Right renal cortex interstitium (tissue), 3 donors: ENCODE results near the gene MRPL36. TPM values are rescaled to one million over a fixed set of nuclear protein-coding genes. Genes with fewer than 3 reads are reported as not detected.

Experiments
- DNase-seq, 3 donors: peaks; one replicate each; pipeline ENCODE4 v3.0.0-alpha.2; 2013; ENCODE audit warnings: low read depth in 3 of 3, low spot score in 2 of 3
- polyA plus RNA-seq, 3 donors: library from polyadenylated mRNA; unstranded; fragments of 120-200 nt; gene quantifications; one replicate each; pipeline ENCODE4 v1.2.1, GENCODE V29; 2013; ENCODE audit not compliant: insufficient read length in 3 of 3

MRPL36 gene
- polyA plus RNA-seq, 3 donors: 36.6 to 44.6 (median 42.1) TPM

GRCh38 chr5:1785062-1785461 lies 14.6 kb downstream of the MRPL36 start:
- no peak for DNase-seq

GRCh38 chr5:1784197-1785050 lies 15.2 kb downstream of the MRPL36 start:
- DNase-seq: no peak

- DNase-seq: no peak
Observed at GRCh38 chr5:1783216-1783554, 16.5 kb downstream of the MRPL36 start.

DNA sequence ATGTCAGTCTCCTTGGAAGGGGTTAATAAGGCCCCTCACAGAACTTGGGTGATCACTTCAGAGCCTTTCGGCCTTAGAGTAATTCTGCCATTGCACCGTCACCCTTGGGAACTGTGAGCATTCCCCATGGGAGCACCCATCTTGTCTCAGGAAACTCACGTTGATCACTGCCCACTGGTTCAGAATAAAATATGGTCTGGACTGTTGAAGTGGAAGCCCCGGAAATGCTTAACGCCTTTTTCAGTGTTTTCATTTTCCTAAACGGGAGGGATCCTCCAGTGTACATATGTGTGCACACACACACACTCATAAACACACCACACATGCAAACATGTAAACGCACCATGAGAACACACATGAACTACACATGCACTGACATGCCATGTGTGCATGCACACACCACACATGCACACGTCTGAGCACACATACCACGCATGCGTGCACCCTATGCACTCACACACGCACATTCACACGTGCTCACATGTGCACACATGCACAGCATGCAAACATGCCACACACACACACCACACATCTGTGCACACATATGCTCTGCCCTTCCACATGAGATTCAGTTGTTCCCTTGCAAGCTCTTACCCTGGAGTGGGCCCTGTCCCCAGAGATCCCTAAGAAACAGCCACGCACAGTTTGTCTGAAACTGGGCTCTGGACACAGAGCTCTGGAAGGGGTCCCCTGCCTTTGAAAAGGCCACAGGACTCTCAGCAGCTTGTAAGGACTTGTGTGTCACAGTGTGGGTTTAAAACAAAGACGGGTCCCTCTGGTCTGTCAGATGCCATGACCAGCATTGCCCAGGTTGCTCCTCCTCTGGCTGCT lies 17.0 kb downstream of the MRPL36 start:
- DNase-seq: no peak

DNA sequence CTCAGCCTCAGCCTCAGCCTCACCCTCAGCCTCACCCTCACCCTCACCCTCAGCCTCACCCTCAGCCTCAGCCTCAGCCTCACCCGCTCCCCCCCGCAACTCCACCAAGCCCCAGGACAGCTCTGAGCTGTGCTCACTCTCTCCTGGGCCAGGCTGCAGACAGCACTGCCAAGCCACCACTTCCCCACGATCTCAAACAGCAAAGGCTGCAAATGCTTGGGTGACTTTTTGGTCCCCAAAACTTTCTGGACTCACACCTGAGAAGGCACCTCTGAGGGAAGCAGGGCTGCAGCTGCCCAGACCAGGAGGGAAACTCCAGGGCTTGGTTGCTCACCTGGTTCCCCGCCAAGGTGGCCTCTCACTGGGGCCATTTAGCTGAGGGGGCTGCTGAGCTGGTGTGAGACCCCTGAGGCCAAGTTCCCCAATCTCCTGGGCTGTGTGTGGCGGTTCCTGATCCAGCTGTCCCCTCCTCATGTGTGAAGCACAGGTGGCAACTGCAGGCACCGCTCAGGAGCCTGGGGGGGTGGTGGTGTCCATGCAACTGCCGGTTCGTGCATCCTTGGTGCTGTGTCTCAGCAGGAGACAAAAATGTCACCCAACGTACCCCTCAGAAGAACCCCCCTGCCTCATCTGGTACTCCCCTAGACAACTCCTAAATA lies 17.8 kb downstream of the MRPL36 start:
- no peak for DNase-seq

DNA sequence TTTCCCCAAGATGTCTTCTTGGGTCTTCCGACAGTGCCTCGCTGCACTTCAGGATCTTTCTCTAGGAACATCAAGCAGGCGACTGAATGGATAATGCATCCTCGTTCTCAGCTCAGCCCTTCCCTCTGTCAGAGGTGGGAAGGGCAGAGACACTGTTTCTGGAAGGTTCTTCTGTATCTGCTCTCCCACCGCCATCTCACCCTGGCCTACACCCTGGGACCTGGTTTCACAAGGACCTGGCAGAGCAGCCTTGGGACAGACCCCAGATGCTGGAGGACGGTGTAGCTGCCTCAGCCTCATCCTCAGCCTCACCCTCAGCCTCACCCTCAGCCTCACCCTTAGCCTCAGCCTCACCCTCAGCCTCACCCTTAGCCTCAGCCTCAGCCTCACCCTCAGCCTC lies 18.5 kb downstream of the MRPL36 start:
- no peak for DNase-seq

DNA sequence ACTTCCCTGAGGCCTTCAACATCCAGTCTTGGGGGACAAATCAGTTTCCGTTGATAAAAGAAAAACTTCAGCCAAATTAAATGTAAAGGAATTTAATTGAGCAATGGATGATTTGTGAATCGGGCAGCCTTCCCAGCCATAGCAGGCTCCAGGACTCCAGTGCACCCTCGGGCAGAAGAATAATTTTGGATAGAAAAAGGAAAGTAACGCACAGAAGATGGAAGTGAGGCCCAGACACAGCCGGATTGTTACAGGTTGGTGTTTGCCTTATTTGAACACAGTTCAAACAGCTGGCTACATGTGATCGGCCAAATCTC lies 19.1 kb downstream of the MRPL36 start:
- no peak for DNase-seq

- DNase-seq: no peak
Observed at GRCh38 chr5:1779782-1780613, 19.6 kb downstream of the MRPL36 start.

- DNase-seq: no peak
Observed at GRCh38 chr5:1779021-1779680, 20.5 kb downstream of the MRPL36 start.

- DNase-seq: no peak
Observed at GRCh38 chr5:1778138-1779020, 21.3 kb downstream of the MRPL36 start.

DNA sequence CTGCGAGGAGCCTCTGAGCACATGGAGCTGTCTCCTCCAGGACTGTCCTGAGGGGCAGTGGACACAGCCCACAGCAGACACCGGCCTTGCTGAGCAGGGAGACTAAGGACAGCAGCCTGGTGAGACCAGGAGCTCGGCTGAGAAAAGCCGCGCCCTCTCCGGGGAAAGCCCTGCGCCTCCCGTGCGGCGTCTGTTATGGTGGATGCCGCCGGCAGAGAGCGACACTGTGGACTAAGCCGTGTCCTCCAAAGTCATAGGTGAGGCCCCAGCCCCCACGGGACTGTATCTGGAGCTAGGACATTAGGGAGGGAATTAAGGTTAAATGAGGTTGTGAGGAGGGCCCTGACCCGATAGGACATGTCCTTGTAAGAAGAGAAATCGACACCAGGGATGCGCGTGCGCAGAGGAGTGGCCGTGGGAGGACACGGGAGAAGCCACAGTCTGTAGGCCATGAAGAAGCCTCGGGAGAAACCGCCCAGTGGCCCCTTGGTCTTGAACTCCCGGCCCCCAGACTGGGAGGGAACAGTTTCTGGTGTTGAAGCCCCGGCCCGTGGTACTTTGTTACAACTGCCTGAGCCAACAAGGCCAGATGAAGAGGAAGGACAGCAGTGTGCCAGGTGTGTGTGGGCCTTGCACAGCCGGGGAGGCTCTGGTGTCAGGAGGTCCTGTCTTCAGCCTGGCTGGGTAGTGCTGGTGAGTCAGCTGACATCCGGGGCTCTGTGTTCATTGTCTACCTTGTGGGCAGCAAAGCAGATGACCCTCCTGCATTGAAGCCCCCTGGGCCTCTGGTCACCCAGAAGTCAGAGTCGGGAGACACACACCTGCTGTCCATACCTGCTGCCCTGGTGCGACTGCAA lies 22.1 kb downstream of the MRPL36 start:
- DNase-seq: no peak

GRCh38 chr5:1776831-1777230 lies 22.8 kb downstream of the MRPL36 start:
- no peak for DNase-seq

- DNase-seq: no peak
Observed at GRCh38 chr5:1772634-1773033, 27.0 kb downstream of the MRPL36 start.

GRCh38 chr5:1771149-1772065 lies 28.2 kb downstream of the MRPL36 start:
- no peak for DNase-seq

DNA sequence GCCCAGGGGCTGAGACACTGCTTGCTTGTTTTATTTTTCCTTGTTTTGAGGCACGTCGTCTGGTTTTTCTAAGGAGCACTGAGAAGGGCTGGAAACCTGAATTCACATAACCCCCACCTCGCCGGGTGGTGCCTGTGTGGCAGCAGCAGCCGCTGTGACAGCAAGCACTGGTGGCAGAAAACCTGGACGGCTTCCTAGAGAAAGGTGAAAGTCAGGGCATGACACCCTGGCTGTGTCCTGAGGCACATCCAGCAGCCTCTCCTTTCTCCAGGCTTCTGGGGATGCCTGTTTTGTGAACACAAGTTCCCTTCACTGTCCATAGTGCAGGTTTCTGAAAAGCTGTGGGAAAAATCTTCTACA lies 29.2 kb downstream of the MRPL36 start:
- DNase-seq: no peak

DNA sequence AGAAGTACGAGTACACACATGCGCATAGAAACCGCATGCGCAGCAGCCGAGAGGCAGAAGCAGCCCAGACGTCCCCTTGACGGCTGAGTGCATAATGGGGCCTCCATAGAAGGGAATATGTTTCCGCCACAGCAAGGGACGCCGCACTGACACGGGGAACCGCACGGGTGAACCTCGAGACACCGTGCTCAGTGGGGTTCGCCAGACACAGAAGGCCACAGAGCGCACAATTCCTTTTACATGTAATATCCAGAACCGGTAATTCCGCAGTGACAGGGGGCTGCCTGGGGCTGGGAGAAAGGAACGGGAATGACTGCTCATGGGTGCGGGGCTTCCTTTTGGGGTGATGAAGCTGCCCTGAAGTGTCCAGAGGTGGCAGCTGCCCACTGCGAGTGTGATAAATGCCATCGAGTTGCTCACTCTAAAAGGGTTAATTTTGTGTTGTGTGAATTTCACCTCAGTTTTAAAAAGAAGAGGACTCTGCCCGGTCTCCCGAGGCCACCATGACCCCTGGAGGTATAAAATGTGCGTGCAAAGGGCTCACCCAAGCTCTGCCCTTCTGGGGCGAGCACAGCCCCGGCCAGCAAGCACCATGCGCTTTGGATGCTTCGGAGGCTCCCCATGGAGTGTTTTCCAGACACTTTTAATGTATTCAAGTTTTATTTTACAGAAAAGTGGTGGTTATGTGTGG lies 29.7 kb downstream of the MRPL36 start:
- DNase-seq: no peak
